Stimulated activated CD8-positive, alpha-beta memory T cell treated with anti-CD3 and anti-CD28 coated beads, Interleukin-15, amount 100 ng/mL, for 1 hour (primary cell): ENCODE data around the gene CHDH.

Experiments used
- DNase-seq: peaks from one replicate; pipeline ENCODE4 v3.0.0-alpha.2; 2020; ENCODE audit warnings: low read depth

CHDH gene

DNA sequence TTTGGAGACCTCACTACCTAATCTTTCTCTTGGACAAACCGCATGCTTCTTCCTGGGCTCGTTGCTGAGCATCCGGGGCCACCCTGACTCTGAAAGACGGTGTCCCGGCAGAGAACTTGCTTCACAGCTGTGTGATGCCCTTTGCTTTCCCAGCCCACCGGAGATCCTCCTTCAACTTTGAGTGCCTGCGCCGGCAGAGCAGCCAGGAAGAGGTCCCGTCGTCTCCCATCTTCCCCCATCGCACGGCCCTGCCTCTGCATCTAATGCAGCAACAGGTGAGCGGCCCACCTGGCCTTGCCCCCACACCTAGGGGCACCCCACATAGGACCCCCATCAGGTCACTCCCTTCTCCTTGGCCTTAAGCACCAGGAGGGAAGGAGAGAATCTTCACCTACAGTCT is 37.7 kb downstream of the CHDH start:
- DNase-seq = no peak

- no peak for DNase-seq
Observed at GRCh38 chr3:53807117-53807810, 39.0 kb downstream of the CHDH start.

- no peak for DNase-seq
Observed at GRCh38 chr3:53806182-53807116, 39.8 kb downstream of the CHDH start.

- DNase-seq = no peak
Observed at GRCh38 chr3:53805463-53806159, 40.6 kb downstream of the CHDH start.

DNA sequence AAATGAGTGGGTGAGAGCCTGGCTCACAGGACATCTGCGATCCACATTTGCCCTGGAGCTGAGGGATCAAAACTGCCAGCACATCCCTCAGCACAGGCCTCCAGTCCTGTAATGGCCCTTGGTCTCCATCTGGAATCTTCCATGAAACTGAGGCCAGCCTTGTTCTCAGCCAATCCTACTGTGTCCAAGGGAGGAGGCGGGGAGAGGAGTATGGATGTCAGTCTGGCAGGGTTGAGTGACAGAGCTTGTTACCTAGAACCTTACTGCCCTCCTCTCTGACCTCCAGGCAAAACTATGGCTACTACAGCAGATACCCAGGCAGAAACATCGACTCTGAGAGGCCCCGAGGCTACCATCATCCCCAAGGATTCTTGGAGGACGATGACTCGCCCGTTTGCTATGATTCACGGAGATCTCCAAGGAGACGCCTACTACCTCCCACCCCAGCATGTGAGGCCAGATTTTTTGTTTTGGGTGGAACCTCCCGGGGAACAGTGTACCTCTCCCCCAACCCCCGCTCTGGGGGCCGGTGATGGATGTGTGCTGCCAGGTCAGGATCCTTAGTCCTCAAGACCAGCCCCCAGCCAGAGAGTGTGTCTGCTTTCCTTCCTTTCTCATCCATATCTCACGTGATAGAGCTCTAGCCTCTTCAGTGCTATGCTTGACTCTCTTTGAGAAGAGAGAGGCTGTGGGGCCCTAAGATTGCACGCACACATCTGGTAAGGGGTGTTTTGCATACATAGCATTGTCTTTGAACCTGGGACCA is 41.3 kb downstream of the CHDH start:
- no peak for DNase-seq

DNA sequence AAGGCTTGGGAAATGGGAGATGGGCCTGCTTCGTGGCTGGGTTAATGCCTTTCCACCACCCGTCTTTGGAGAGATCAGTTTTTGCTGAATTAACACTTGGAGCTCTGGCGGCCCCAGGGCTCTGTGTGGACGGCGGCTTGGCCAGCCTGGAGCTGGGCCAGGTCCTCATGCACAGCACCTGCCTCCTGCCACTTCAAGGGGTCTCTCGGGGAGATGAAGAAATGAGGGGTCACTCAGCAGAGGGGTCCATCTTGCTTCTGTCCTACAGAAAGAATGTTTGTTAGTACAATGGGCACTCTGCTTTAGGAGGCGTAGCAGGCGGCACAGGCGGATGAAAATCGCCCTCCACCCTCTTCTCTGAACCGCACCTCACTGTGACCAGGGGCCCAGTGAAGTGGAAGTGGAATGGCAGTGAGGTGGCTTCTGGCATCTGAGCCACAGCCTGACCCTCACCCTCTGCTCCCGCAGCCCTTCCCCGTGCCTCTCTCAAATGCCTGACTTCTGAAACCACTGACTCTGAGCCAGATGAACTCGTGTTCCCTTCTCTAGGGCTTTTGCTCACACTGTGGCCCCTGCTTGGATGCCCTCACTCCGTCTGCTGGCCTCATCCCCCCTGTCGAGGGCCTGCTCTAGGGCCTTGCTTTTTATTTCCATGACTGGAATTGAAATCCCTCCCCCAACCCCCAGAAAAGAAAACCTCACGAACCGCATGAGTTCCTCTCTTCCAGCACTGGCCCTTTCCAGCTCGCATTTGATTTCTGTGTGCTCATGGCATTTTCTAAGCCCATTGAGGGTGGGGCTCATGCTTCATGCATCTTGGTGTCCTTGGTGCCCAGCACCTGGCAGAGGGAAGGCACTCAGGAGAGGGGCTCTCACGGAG is 42.2 kb downstream of the CHDH start:
- no peak for DNase-seq

DNA sequence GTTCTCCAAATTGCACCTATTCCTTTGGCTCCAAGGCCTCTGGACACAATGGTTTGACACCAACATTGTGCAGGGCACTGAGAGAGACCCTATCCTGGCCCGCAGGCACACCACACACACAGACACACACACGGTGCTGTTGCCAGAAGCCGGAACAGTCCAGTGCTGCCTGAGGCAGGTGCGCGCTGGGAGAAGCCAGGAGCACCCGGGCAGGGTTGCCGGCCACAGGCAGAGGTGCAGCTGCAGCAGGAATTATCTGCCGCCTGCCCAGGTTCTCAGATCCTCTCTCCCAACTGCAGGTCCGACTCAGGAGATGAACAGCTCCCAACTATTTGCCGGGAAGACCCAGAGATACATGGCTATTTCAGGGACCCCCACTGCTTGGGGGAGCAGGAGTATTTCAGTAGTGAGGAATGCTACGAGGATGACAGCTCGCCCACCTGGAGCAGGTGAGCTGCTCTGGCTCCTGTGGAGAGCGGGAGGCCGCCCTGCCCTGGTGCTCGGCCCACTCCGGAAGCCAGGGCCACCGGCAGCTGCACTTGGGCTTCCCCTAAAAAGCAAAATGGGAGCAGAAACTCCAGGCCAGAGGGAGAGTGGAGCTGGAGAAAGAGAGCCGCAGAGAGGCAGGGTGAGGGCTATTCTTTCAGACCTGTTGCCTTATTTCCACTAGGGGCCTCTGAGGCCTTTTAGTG is 42.9 kb downstream of the CHDH start:
- no peak for DNase-seq

DNA sequence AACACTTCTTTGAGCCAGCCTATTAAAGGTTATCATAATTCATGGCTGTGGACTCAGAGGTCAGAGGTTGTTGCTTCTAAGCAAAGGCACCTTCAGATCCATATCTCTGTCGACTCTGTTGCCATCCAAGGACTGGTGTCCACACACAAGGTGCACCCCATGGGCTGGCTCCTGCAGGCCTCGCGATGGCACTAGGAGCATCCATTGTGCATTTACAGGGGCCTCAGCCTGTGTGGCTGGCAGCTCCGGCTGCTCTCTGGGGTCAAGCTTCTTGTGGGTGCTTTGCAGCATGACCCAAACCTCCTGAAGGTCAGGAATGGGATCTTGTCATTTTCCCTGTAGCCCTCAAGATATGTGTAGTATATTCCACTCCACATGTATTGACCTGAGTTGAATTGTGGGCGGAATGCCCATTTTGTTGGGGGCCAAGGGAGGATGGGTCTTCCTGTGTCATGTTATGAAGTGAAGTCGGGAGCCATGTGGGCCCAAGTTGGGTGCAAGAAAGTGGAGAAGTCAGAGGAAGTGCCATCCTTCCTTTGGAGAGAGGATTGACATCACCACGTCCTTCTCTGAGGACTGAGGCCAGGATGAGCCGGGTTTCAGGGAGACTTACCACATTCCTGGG is 43.9 kb downstream of the CHDH start:
- no peak for DNase-seq

- DNase-seq = no peak
Observed at GRCh38 chr3:53801319-53801718, 44.9 kb downstream of the CHDH start.

- no peak for DNase-seq
Observed at GRCh38 chr3:53800041-53800906, 45.9 kb downstream of the CHDH start.

DNA sequence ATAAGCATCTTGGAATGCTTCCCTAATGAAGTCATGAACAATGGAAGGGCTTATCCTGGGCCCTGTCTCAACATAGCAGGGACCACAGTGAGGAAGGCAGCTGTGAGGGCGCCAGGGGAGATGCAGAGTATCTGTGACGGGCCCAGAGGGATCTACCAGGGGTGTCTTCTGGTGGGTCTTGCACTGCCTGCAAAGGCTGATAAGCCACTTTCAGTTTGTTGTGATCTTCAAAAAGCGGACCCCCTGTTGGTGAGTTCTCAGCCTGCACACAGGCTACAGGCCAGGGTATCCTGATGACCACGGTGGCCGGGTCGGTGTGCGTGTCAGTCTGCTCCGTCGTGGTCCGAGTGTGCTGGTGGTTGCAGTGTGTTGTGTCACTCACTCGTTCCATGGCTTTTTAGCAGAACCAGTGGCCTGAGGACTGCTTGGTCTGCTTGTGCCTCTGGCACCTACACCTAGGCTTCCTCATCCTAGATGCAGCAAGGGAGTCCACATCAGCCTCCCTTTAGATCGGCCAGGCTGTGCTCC is 46.8 kb downstream of the CHDH start:
- no peak for DNase-seq

GRCh38 chr3:53798144-53798543 is 48.1 kb downstream of the CHDH start:
- no peak for DNase-seq

GRCh38 chr3:53795789-53796560 is 50.2 kb downstream of the CHDH start:
- no peak for DNase-seq

DNA sequence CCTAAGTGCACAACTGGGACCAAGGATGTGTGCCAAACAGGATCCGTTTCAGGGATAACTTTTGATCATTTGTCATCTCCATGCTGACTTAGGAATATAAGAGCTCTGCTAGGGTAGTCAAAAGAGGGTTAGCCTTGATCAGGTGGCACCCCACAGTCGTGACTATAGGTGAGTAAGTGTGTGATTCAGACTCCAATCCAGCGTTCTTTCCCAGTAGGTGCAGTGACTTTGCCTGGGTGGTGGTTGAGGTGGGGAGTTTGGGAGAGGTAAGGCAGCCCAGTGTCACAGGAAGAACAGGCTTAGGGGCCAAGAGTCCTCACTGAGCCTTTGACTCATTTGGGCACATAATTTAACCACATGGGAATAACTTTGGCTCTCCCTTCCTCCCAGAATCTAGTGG is 51.0 kb downstream of the CHDH start:
- DNase-seq = no peak

GRCh38 chr3:53794597-53794996 is 51.6 kb downstream of the CHDH start:
- no peak for DNase-seq

DNA sequence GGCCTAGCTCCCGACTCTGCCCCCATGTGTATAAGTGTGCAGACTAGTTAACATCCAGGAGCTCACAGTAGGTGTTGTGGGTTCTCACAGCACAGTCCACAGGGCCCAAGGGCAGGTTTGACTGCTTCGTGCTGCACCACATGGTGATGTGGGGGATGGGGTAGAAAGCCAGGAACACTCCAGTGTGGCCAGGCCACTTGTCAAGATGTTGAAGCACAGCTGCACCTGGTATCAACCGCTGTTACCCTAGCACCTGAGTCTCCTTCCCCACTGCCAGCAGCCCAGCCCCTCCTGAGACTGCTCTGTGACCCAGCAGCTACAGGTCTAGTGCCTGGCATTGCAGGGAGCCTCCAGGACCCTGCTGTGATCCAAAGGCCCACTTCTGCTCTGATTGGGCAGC is 53.4 kb downstream of the CHDH start:
- DNase-seq = no peak

DNA sequence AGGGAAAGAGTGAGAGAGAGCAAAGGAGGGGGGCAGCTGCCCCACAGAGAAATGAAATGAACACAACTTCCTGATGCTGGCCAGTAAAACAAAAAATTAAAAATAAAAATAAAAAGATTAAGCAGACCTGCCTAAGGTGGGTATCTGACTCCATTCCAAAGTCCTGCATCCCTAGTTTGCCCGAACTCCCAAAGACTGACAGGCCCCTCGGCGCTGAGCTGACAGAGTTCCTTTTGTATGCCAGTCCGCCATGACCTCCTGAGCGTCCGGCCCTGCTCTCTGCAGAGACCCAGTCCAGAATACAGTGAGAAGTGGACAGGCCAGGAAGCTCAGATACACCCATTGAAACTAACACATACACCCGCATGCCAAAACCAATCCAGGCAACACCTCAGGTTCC is 54.9 kb downstream of the CHDH start:
- no peak for DNase-seq

- DNase-seq = no peak
Observed at GRCh38 chr3:53790470-53790869, 55.7 kb downstream of the CHDH start.
